Rectal smooth muscle tissue (tissue), 1 donor: Measurements from ENCODE around the gene SORT1.
"Not testable (repeated sequence)": the region's sequence is repeated elsewhere in the genome, so short reads cannot be mapped to it uniquely, and the experiment has no call there.

Source experiments
- H3K27ac ChIP-seq: one replicate; pipeline ENCODE4 v1.7.0; 2013; ENCODE audit warnings: low read depth, low read length, inconsistent platforms
- H3K27me3 ChIP-seq: one replicate; pipeline ENCODE4 v1.7.0; 2013; ENCODE audit warnings: low read length; ENCODE audit not compliant: control insufficient read depth, insufficient read depth
- H3K36me3 ChIP-seq: one replicate; pipeline ENCODE4 v1.7.0; 2013; ENCODE audit warnings: low read length; ENCODE audit not compliant: control insufficient read depth, insufficient read depth
- H3K4me1 ChIP-seq: one replicate; pipeline ENCODE4 v1.7.0; 2013; ENCODE audit warnings: low read length; ENCODE audit not compliant: control insufficient read depth, insufficient read depth
- H3K4me3 ChIP-seq: one replicate; pipeline ENCODE4 v1.7.0; 2013; ENCODE audit warnings: low read length
- H3K9ac ChIP-seq: one replicate; pipeline ENCODE4 v1.7.0; 2013; ENCODE audit warnings: low read length

Gene SORT1

GRCh38 chr1:109296782-109297181 is 100.9 kb downstream of the SORT1 start:
- Histone ChIP-seq H3K36me3 (no peaks in the 10 kb centered on the region), H3K4me1 (peaks cover 3% of the 10 kb centered on the region), H3K27me3 (no peaks in the 10 kb centered on the region), H3K9ac (no peak overlapping the region), H3K27ac (no peak overlapping the region), H3K4me3 (no peak overlapping the region)

DNA sequence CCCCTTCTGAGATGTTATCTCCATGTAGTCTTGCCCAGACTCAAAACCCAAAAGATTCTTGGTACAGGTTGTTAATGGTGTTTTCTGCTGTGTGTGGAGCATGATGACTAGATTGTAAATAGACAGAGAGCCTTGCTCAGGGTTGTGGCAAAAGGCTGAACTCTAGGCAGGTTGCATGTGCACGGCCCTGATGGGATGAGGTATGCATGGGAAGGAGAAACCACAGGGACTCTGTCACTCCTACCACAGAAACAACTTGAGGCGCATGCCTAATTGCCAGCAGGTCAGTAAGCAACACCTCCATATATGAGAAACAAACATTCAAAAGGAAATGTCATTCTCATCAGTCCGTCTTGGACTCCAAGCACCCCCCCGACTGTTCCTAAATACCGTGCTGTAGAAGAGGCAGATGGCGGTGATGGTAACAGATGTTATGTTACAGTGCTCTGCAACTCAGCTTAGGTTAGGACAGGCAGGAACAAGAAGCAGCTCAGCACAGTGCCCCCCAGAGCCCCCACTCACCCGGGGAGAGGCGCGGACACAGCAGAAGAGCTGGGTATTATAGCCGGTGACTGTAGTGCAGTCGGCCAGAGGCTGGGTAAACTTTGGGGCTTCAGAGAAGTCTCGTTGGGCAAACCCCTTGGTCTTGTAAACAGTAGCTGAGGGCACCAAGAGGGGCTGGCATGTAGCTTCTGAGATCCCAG is 101.9 kb downstream of the SORT1 start:
- H3K36me3 ChIP-seq = no peaks in the 10 kb centered on the region
- no peak overlapping the region for H3K9ac ChIP-seq
- H3K4me3 ChIP-seq = no peak overlapping the region
- no peaks in the 10 kb centered on the region for H3K27me3 ChIP-seq
- H3K27ac ChIP-seq = no peak overlapping the region
- H3K4me1 ChIP-seq = peaks cover 3% of the 10 kb centered on the region

DNA sequence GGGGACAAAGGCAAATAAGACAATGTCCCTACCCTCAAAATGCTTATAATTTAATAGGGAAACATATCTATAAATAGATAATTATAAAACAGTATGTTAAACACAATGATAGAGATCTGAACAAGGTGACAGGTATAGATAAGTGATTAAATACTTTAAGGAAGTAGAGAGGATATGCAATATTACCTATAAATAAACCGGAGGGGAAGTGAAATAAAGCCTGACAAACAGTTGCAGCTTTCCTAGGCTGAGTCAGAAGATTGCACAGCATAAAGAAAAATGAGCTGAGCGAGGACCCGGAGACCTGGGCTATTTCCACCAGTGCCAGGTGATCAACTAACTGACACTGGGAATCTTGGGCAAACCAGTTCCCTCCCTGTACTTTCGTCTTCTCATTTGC is 103.2 kb downstream of the SORT1 start:
- no peak overlapping the region for H3K4me3 ChIP-seq
- H3K36me3 ChIP-seq = no peaks in the 10 kb centered on the region
- H3K9ac ChIP-seq = no peak overlapping the region
- no peaks in the 10 kb centered on the region for H3K27me3 ChIP-seq
- H3K27ac ChIP-seq = no peak overlapping the region
- peaks cover 3% of the 10 kb centered on the region for H3K4me1 ChIP-seq

GRCh38 chr1:109293026-109293425 is 104.7 kb downstream of the SORT1 start:
- Histone ChIP-seq H3K9ac (no peak overlapping the region), H3K4me3 (no peak overlapping the region), H3K36me3 (no peaks in the 10 kb centered on the region), H3K27me3 (no peaks in the 10 kb centered on the region), H3K4me1 (no peaks in the 10 kb centered on the region), H3K27ac (no peak overlapping the region)

DNA sequence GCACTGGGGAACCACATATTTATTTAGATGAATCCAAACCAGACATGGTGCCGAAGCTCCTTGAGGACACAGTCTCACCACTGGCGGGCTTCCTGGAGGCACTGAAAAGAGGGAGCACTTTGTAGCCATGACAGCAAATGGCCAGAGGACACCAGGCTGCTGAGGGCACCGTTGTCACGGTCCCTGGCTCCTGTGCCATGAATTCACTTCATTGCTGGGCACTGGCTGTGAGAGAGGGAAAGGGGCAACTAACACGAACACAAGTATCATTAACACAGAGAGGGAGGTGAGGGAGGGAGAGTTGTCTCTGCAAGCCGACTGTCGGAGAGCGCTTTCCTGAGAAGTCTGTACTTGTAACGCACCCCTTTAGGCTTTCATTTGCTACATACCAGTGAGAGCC is 105.4 kb downstream of the SORT1 start:
- no peak overlapping the region for H3K27ac ChIP-seq
- no peaks in the 10 kb centered on the region for H3K36me3 ChIP-seq
- no peak overlapping the region for H3K4me3 ChIP-seq
- no peak overlapping the region for H3K9ac ChIP-seq
- no peaks in the 10 kb centered on the region for H3K27me3 ChIP-seq
- no peaks in the 10 kb centered on the region for H3K4me1 ChIP-seq

- Histone ChIP-seq H3K4me3 (no peak overlapping the region), H3K27me3 (no peaks in the 10 kb centered on the region), H3K4me1 (no peaks in the 10 kb centered on the region), H3K36me3 (no peaks in the 10 kb centered on the region), H3K27ac (no peak overlapping the region), H3K9ac (no peak overlapping the region)
Measured at GRCh38 chr1:109290998-109291397, 106.7 kb downstream of the SORT1 start.

GRCh38 chr1:109290137-109290536 is 107.6 kb downstream of the SORT1 start:
- H3K27ac ChIP-seq = no peak overlapping the region
- H3K4me1 ChIP-seq = no peaks in the 10 kb centered on the region
- no peaks in the 10 kb centered on the region for H3K36me3 ChIP-seq
- no peak overlapping the region for H3K9ac ChIP-seq
- no peak overlapping the region for H3K4me3 ChIP-seq
- H3K27me3 ChIP-seq = no peaks in the 10 kb centered on the region

DNA sequence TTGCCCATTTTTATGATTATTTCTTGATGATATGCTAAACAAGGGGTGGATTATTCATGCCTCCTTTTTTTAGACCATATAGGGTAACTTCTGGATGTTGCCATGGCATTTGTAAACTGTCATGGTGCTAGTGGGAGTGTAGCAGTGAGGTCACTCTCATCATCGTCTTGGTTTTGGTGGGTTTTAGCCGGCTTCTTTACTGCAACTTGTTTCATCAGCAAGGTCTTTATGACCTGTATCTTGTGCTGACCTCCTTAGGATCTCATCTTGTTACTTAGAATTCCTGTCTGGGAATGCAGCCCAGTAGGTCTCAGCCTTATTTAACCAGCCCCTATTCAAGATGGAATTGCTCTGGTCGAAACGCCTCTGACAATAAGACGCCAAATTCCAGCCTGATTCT is 111.0 kb downstream of the SORT1 start:
- H3K4me3 ChIP-seq, H3K36me3 ChIP-seq, H3K27me3 ChIP-seq, H3K27ac ChIP-seq, H3K4me1 ChIP-seq, H3K9ac ChIP-seq: not testable (repeated sequence)

- Histone ChIP-seq H3K27me3 (no peaks in the 10 kb centered on the region), H3K4me1 (peaks cover 6% of the 10 kb centered on the region), H3K27ac (peak overlapping the region; percentile 89), H3K36me3 (no peaks in the 10 kb centered on the region), H3K4me3 (peak overlapping the region; percentile 86), H3K9ac (peak overlapping the region; percentile 80)
Measured at GRCh38 chr1:109283748-109284600, 113.7 kb downstream of the SORT1 start.

GRCh38 chr1:109282952-109283747 is 114.6 kb downstream of the SORT1 start, which contains the start of gene PSRC1:
PSRC1 (minus strand) TSS chr1:109283145.
- H3K36me3 ChIP-seq = no peaks in the 10 kb centered on the region
- peak within 1 kb of the TSS; percentile 86 for H3K4me3 ChIP-seq
- peak within 1 kb of the TSS; percentile 89 for H3K27ac ChIP-seq
- no peaks in the 10 kb centered on the region for H3K27me3 ChIP-seq
- peaks cover 6% of the 10 kb centered on the region for H3K4me1 ChIP-seq
- peak within 1 kb of the TSS; percentile 80 for H3K9ac ChIP-seq

- Histone ChIP-seq H3K27ac (peak overlapping the region; percentile 89), H3K9ac (peak overlapping the region; percentile 22), H3K4me1 (peaks cover 6% of the 10 kb centered on the region), H3K27me3 (no peaks in the 10 kb centered on the region), H3K36me3 (no peaks in the 10 kb centered on the region), H3K4me3 (peak overlapping the region; percentile 86)
Measured at GRCh38 chr1:109282497-109282951, 115.2 kb downstream of the SORT1 start.
